IPS DF 6.9 (cell line): ENCODE measurements around the gene NCKAP5.

Source experiments
- DNase-seq: peaks from one replicate; pipeline ENCODE4 v3.0.0-alpha.2; 2013; ENCODE audit warnings: low read depth, low spot score
- H3K27ac ChIP-seq: one replicate; pipeline ENCODE4 v1.5.1; 2013; ENCODE audit warnings: low read length, control low read depth
- H3K27me3 ChIP-seq: 2 replicates; pipeline ENCODE4 v1.6.1; 2013; ENCODE audit warnings: mild to moderate bottlenecking, low read length; ENCODE audit not compliant: control insufficient read depth, insufficient read depth
- H3K36me3 ChIP-seq: 2 replicates; pipeline ENCODE4 v1.6.1; 2013; ENCODE audit warnings: low read length; ENCODE audit not compliant: control insufficient read depth, insufficient read depth
- H3K4me1 ChIP-seq: 2 replicates; pipeline ENCODE4 v1.6.1; 2013; ENCODE audit warnings: low read length; ENCODE audit not compliant: control insufficient read depth, insufficient read depth
- H3K4me3 ChIP-seq: 2 replicates; pipeline ENCODE4 v1.5.1; 2013; ENCODE audit warnings: mild to moderate bottlenecking, low read length
- H3K9me3 ChIP-seq: 2 replicates; pipeline ENCODE4 v1.6.1; 2013; ENCODE audit warnings: low read length, inconsistent platforms; ENCODE audit not compliant: control insufficient read depth, insufficient read depth
- WGBS: extraction: QIAGEN DNeasy Blood & Tissue Kit; methylation state at CpG from one replicate; pipeline ENCODE4 v1.1.7; 2013; ENCODE audit warnings: mixed read lengths, missing lambda C conversion rate; ENCODE audit not compliant: insufficient read length, insufficient coverage; 5-methylcytosine and 5-hydroxymethylcytosine counted together

The NCKAP5 gene

DNA sequence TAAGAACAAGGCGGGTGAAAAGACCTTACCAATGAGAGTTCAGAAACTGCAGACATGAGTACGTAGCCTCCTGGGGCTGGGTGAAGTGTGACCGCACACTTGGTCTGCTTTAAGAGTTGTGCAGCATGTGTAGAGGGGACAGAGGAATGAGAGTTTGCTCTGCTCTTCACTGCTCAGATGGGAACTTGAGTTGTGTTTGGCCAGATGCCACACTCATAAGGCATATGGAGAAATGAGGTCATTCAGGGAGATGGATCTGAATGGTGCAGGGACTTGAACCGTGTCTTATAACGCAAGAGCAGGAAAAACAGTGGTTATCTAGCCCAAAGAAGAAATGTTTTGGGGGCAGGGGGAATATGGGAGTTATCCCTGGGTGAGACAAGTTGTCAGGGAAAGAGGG lies 624.4 kb downstream of the NCKAP5 start:
- WGBS, result no CpG with 5 or more reads among the region's 5 CpGs

GRCh38 chr2:132941296-132942020 lies 626.8 kb downstream of the NCKAP5 start:
- Histone ChIP-seq H3K27me3 (no peaks in the 10 kb centered on the region), H3K36me3 (no peaks in the 10 kb centered on the region), H3K27ac (no peak overlapping the region), H3K4me3 (no peak overlapping the region), H3K4me1 (no peaks in the 10 kb centered on the region), H3K9me3 (no peaks in the 10 kb centered on the region)
- no CpG with 5 or more reads among the region's 4 CpGs for WGBS
- no peak for DNase-seq

More for the DNA sequence above, 624.4 kb downstream of the NCKAP5 start:
- H3K4me1 ChIP-seq, result no peaks in the 10 kb centered on the region
- no peaks in the 10 kb centered on the region for H3K9me3 ChIP-seq
- no peaks in the 10 kb centered on the region for H3K27me3 ChIP-seq
- no peak overlapping the region for H3K4me3 ChIP-seq
- H3K36me3 ChIP-seq, result no peaks in the 10 kb centered on the region
- no peak overlapping the region for H3K27ac ChIP-seq
- no peak for DNase-seq

DNA sequence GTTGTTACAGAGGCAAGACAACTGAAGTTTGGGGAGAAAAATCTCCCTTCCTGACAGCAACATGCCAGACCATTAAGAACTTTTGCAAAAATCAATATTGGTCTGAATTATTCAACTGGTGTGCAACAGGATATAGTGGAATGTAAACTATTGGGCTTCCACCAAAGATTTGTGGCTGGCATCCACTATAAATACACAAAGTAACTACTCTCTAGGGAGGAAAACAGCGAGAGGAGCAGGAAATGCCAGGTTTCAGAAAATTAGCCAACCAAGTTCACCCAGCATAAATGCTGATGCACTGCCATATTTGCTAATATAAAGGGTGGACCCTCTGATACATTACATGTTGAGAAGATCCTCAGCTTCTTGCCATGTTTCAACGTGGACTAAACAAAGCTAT lies 630.6 kb downstream of the NCKAP5 start:
- Histone ChIP-seq H3K9me3 (no peaks in the 10 kb centered on the region), H3K27me3 (no peaks in the 10 kb centered on the region), H3K36me3 (no peaks in the 10 kb centered on the region), H3K27ac (no peak overlapping the region), H3K4me3 (no peak overlapping the region), H3K4me1 (no peaks in the 10 kb centered on the region)
- no CpG with 5 or more reads among the region's 2 CpGs for WGBS
- DNase-seq, result no peak

DNA sequence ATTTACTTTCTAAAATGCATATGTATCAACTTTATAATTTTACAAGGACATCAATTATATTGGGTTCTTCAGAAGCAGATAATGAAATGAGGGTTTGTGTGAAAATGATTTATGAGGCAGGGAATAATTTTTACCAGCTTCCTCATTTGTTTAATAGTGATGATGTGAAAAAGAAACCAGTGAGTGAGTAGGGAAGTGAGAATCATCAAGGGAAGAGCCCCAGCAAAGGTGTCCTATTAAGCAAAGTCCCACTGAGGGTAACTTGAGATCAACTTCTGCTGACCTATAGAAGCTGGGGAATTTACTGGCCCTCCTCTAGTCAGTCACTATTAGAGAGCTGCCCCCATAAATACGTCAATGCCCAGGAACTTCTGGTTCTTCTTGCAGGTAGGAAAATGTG lies 631.5 kb downstream of the NCKAP5 start:
- Histone ChIP-seq H3K27me3 (no peaks in the 10 kb centered on the region), H3K4me1 (no peaks in the 10 kb centered on the region), H3K27ac (no peak overlapping the region), H3K36me3 (no peaks in the 10 kb centered on the region), H3K4me3 (no peak overlapping the region), H3K9me3 (no peaks in the 10 kb centered on the region)
- WGBS, result no CpG with 5 or more reads among the region's 1 CpG
- no peak for DNase-seq

DNA sequence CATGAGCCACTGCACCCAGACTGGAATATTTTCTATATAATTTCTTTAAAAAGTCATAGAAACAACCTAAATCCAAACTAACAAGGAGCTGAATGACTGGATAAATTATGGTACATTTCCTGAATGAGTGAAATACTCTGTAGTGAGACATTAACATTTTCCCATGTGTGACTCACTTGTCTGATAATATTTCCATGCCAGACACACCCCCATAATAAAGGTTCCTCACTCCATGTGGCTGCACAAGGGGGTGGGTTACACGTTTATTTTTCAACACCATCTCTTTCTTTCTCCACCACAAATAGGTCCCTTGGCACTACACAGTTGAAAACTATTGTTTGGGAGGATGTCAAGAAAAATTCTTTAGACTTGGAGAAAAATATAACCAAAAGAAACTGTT lies 632.0 kb downstream of the NCKAP5 start:
- H3K9me3 ChIP-seq, result no peaks in the 10 kb centered on the region
- no peak overlapping the region for H3K4me3 ChIP-seq
- no peak overlapping the region for H3K27ac ChIP-seq
- H3K27me3 ChIP-seq, result no peaks in the 10 kb centered on the region
- WGBS, result no CpG with 5 or more reads among the region's 1 CpG
- no peaks in the 10 kb centered on the region for H3K4me1 ChIP-seq
- no peak for DNase-seq
- H3K36me3 ChIP-seq, result no peaks in the 10 kb centered on the region

DNA sequence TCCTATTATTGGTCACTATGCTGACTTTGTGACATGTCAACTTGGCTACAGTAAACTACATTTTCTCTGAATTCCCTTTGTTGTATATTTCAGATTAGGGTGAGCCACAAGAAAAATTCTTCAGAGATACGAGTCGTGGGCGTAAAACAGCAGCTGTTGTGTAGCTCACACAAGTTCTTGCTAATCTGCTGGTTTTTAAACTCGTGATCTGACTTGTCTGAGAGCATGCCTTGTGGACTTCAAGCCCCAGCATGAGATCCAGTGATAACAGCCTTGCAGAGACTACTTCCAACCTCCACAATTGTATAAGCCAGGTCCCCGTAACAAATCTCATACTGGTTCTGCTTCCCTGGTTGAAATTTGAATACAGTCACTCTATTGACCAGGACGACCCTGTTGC lies 638.5 kb downstream of the NCKAP5 start:
- no CpG with 5 or more reads among the region's 6 CpGs for WGBS
- DNase-seq, result no peak
- no peaks in the 10 kb centered on the region for H3K27me3 ChIP-seq
- H3K4me1 ChIP-seq, result no peaks in the 10 kb centered on the region
- H3K36me3 ChIP-seq, result no peaks in the 10 kb centered on the region
- no peaks in the 10 kb centered on the region for H3K9me3 ChIP-seq
- no peak overlapping the region for H3K27ac ChIP-seq
- H3K4me3 ChIP-seq, result no peak overlapping the region

DNA sequence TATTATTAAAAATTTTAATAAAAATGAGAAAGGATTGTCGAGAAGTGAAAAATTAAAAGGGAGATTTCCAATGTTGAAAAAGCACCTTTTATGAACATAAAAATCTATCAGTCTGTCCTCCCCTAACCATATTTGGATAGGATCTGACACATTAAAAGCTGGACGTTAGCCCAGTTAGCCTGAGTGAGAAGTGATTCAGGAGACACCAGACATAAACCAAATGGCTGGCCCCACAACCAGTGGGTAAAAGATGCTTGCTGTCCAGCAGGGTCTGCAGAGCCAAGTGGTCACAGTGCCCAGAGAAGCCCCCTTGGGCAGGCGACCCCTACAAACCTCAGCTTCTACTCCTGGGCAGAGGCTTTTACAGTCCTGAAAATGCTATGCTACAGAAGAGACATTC lies 644.5 kb downstream of the NCKAP5 start:
- no peak overlapping the region for H3K27ac ChIP-seq
- no peaks in the 10 kb centered on the region for H3K27me3 ChIP-seq
- no peak for DNase-seq
- 100% methylated on average over 1 of the region's 3 CpGs for WGBS
- no peak overlapping the region for H3K4me3 ChIP-seq
- H3K4me1 ChIP-seq, result no peaks in the 10 kb centered on the region
- no peaks in the 10 kb centered on the region for H3K36me3 ChIP-seq
- no peaks in the 10 kb centered on the region for H3K9me3 ChIP-seq

DNA sequence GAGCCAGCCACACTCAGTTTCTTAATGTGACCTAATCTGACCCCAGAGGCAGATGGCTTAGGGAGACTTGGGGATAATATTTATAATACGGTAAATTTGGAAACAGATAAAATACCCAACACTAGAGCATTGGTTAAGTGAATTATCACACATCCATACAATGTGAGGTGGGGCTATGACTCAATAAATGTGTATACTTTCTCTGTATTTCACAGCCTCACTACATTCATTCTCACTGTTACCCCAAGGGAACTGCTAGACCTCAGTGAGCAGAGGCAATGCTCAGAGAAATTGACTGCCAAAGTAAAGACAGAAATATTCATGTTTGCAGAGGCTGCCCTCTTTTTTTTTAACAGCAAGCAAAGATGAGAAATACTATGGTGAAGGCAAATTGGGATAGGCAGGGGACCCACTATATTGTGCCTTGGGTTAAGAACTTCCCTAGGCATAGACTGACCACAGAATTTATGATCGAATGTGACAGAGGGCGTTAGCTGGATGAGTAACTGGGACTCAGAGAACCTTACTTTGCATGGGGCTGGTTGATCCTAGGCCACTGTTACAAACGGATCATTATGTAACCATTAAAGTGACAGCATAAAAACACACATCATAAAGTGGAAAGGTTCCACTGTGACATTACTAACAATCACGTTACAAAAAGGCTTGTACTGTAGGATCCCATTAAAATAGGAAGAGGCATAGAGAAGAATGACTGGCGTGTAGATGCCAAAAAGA lies 652.3 kb downstream of the NCKAP5 start:
- no CpG with 5 or more reads among the region's 6 CpGs for WGBS
- Histone ChIP-seq H3K9me3 (no peaks in the 10 kb centered on the region), H3K27me3 (no peaks in the 10 kb centered on the region), H3K36me3 (no peaks in the 10 kb centered on the region), H3K4me3 (no peak overlapping the region), H3K4me1 (no peaks in the 10 kb centered on the region), H3K27ac (no peak overlapping the region)
- DNase-seq, result no peak

DNA sequence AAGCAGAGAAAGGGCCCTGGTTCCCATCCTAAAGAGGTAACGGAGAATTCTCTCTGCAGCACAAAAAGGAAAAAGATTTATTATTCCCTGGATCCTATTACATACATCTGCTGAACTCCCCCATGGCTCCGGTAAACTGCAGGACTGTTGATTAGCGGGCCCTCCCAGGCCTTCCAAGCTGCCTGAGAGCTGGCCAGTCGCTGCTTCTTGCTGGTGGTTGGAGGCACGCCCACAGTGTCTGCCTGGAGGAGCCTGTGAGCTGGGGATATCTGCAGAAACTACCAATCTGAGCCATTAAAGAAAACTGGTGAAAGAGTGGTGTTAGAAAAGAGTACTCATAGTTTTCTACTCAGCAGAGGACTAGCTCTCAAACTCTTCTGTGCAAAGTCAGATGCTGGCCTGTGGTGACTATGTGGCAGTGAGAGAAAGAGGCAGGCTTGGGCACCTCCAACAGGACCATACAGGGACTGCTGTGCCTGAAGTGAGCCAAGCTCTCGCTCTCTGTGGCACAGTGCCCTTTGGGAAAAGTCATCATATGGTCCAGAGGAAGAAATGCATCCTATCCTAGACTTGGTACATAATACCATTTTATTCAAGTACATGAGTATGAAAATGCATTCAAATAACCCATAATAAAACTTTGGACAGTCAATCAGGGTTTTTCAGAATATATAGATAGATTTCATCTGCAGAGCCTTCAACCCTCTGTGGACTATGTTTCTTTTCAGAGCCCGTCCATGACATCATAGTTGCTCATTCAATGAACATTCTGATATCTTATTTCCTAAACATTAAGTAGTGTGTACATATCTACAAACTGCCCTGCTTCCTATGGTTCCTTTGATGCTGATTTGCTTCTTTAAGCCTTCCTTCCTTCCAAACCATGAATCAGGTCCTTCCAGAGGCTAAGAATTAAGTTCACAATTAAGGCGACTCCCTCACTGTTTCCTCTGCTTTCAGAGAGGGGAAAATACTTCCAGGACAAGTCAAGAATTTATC lies 656.2 kb downstream of the NCKAP5 start:
- Histone ChIP-seq H3K9me3 (no peaks in the 10 kb centered on the region), H3K27me3 (no peaks in the 10 kb centered on the region), H3K4me3 (no peak overlapping the region), H3K36me3 (no peaks in the 10 kb centered on the region), H3K4me1 (no peaks in the 10 kb centered on the region), H3K27ac (no peak overlapping the region)
- WGBS, result no CpG with 5 or more reads among the region's 8 CpGs
- DNase-seq, result peak; percentile 5

DNA sequence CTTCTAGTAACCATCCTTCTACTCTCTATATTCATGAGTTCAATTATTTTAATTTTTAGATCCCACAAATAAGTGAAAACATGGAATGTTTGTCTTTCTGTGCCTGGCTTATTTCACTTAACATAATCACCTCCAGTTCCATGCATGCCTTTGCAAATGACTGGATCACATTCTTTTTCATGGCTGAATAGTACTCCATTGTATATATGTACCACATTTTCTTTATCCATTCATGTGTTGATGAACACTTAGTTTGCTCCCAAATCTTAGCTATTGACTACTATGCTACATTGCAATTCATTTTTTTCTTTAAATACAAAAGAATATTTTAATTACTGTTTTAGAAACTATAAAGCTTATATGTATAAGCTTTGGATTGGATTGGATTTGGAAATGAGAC lies 657.8 kb downstream of the NCKAP5 start:
- no peaks in the 10 kb centered on the region for H3K4me1 ChIP-seq
- no peak for DNase-seq
- H3K4me3 ChIP-seq, result no peak overlapping the region
- no peaks in the 10 kb centered on the region for H3K9me3 ChIP-seq
- H3K27ac ChIP-seq, result no peak overlapping the region
- no peaks in the 10 kb centered on the region for H3K36me3 ChIP-seq
- no peaks in the 10 kb centered on the region for H3K27me3 ChIP-seq
